HepG2 (cell line): ENCODE results near the gene ALG8. TPM values are rescaled to one million over a fixed set of nuclear protein-coding genes. Genes with fewer than 3 reads are reported as not detected.

Experiments used
- ATAC-seq: fragments of 200-7000 bp; cut with Tn5 transposase; 3 replicates; pipeline ENCODE4 v1.9.1; 2020; ENCODE audit warnings: mild to moderate bottlenecking, moderate library complexity
- BruUV-seq: library from RNA; stranded (reverse); fragments of 400-500 nt; replicated peaks from 2 replicates; lab custom pipeline; 2021; lab: Mats Ljungman, UMichigan
- CTCF ChIA-PET: fragments of 300-600 bp; formaldehyde crosslinking; extraction: SDS; loops from one replicate; lab custom pipeline; 2021; ENCODE audit warnings: low total read pairs, inconsistent platforms, low intra/inter-chr PET ratio; lab: Yijun Ruan, JAX
- POLR2A ChIA-PET: fragments of 350-600 bp; sonication (Branson Sonifier 250); formaldehyde crosslinking; loops from one replicate; lab custom pipeline; 2020; ENCODE audit warnings: antibody characterized with exemption, inconsistent platforms; lab: Yijun Ruan, JAX
- DNase-seq: peaks from one replicate; pipeline ENCODE4 v3.0.0-alpha.2; 2015; ENCODE audit warnings: low spot score
- FAIRE-seq: peaks from 3 replicates; lab custom pipeline; 2011; peaks lifted over from hg19 to GRCh38; lab: Jason Lieb, UNC
- H2AFZ ChIP-seq: one replicate; pipeline ENCODE4 v1.6.1; 2011; ENCODE audit warnings: low read length, inconsistent platforms
- H3K27ac ChIP-seq: fragments of 300-600 bp; 3 replicates; pipeline ENCODE4 v1.8.0; 2011; ENCODE audit warnings: mixed run types, mild to moderate bottlenecking, mixed read lengths, low read length, inconsistent platforms; ENCODE audit not compliant: insufficient read depth; ENCODE audit errors: extremely low read length
- H3K27me3 ChIP-seq, 2 experiments: fragments of 200-600 bp in 1 of 2; 2 replicates in 1 of 2; 3 replicates in 1 of 2; pipeline versions ENCODE4 v1.6.0 to v1.8.0; 2011; ENCODE audit warnings: low read length in 2 of 2, mild to moderate bottlenecking in 2 of 2, moderate library complexity in 2 of 2, inconsistent platforms in 1 of 2; ENCODE audit not compliant: insufficient read depth in 2 of 2, control insufficient read depth in 1 of 2
- H3K36me3 ChIP-seq, 2 experiments: fragments of 200-600 bp in 1 of 2; replicated peaks in 1 of 2; 2 replicates in 1 of 2; 3 replicates in 1 of 2; pipeline versions ENCODE4 v1.5.1 to v1.8.0; 2011; ENCODE audit warnings: low read length in 2 of 2, inconsistent platforms in 1 of 2; ENCODE audit not compliant: insufficient read depth in 2 of 2, control insufficient read depth in 1 of 2
- H3K4me1 ChIP-seq: 2 replicates; pipeline ENCODE4 v1.5.1; 2012; ENCODE audit warnings: low read length, inconsistent platforms; ENCODE audit not compliant: insufficient read depth
- H3K4me2 ChIP-seq: 2 replicates; pipeline ENCODE4 v1.6.0; 2011; ENCODE audit warnings: low read depth, low read length, inconsistent platforms
- H3K4me3 ChIP-seq, 3 experiments: fragments of 200-600 bp in 1 of 3; sonication (generic), shearing (Covaris generic) in 1 of 3; replicated peaks in 1 of 3; 2 replicates each; pipeline ENCODE4 v1.5.1; 2011 to 2016; ENCODE audit warnings: low read length in 3 of 3, inconsistent platforms in 2 of 3, low read depth in 2 of 3, mild to moderate bottlenecking in 2 of 3, control low read depth in 1 of 3, mixed read lengths in 1 of 3; ENCODE audit not compliant: insufficient read depth in 1 of 3
- H3K79me2 ChIP-seq: one replicate; pipeline ENCODE4 v1.6.1; 2011; ENCODE audit warnings: low read length, inconsistent platforms; ENCODE audit not compliant: insufficient read depth
- H3K9ac ChIP-seq: 2 replicates; pipeline ENCODE4 v1.6.0; 2011; ENCODE audit warnings: mild to moderate bottlenecking, low read depth, low read length, inconsistent platforms; ENCODE audit not compliant: insufficient read depth
- H3K9me3 ChIP-seq: 2 replicates; pipeline ENCODE4 v1.5.1; 2012; ENCODE audit warnings: mild to moderate bottlenecking, low read length
- H4K20me1 ChIP-seq: 2 replicates; pipeline ENCODE4 v1.6.0; 2011; ENCODE audit warnings: inconsistent platforms, mild to moderate bottlenecking, low read length, moderate library complexity; ENCODE audit not compliant: insufficient read depth
- AGO1 ChIP-seq: fragments of 200-400 bp; formaldehyde crosslinking; IDR thresholded peaks from 2 replicates; pipeline ENCODE4 v1.6.1; 2017; ENCODE audit warnings: mild to moderate bottlenecking, low read depth, low read length, moderate library complexity; ENCODE audit not compliant: poor library complexity, severe bottlenecking
- BRCA1 ChIP-seq: sonication (generic); formaldehyde crosslinking; IDR thresholded peaks from 2 replicates; pipeline ENCODE4 v1.4.0; 2020; ENCODE audit warnings: missing genetic modification reagents
- CBX5 ChIP-seq: sonication (generic); formaldehyde crosslinking; IDR thresholded peaks from 2 replicates; pipeline ENCODE4 v1.4.0; 2020; ENCODE audit warnings: missing genetic modification reagents, borderline replicate concordance
- GTF2F1 ChIP-seq: fragments of 150-350 bp; IDR thresholded peaks from 2 replicates; pipeline ENCODE4 v1.6.1; 2014; ENCODE audit warnings: low read length
- MTA1 ChIP-seq: sonication (generic); formaldehyde crosslinking; IDR thresholded peaks from 2 replicates; pipeline ENCODE4 v1.4.0; 2020; ENCODE audit warnings: missing genetic modification reagents, mild to moderate bottlenecking, borderline replicate concordance
- SP2 ChIP-seq: sonication (generic); formaldehyde crosslinking; IDR thresholded peaks from 2 replicates; pipeline ENCODE4 v1.5.1; 2020; ENCODE audit warnings: mild to moderate bottlenecking, missing genetic modification reagents
- SPEN ChIP-seq: sonication (generic); formaldehyde crosslinking; IDR thresholded peaks from 2 replicates; pipeline ENCODE4 v1.5.1; 2020; ENCODE audit warnings: low read depth, mild to moderate bottlenecking, missing genetic modification reagents
- TGIF2 ChIP-seq: IDR thresholded peaks from 2 replicates; pipeline ENCODE4 v1.6.1; 2016; ENCODE audit warnings: control low read depth, missing compliant biosample characterization
- ZNF569 ChIP-seq: sonication (generic); formaldehyde crosslinking; IDR thresholded peaks from 2 replicates; pipeline ENCODE4 v1.5.0; 2020; ENCODE audit warnings: mild to moderate bottlenecking, missing genetic modification reagents, moderate library complexity, borderline replicate concordance
- WGBS: methylation state at CpG from one replicate; pipeline ENCODE4 v1.1.6; 2017; ENCODE audit warnings: low lambda C conversion rate; 5-methylcytosine and 5-hydroxymethylcytosine counted together
- in situ Hi-C: cut with HindIII; loops from 2 replicates; pipeline ENCODE4 v1.10.0; 2017; ENCODE audit warnings: low pct_unique_long_range_greater_than_20kb; ENCODE audit not compliant: extremely low pct_ligation_motif_present
- intact Hi-C: fragments of 100-400 bp; cut with micrococcal nuclease; formaldehyde crosslinking; loops from one replicate; pipeline ENCODE4 v1.10.0; 2022; ENCODE audit not compliant: unreplicated experiment
- polyA plus RNA-seq, 8 experiments: library from polyadenylated mRNA; depleted of rRNA in 3 of 8; stranded (reverse) in 7 of 8; unstranded in 1 of 8; fragments of >200 nt; fragmentation: Illumina TruSeq in 4 of 8; extraction: Trizol in 4 of 8; gene quantifications; 2 replicates each; pipeline versions ENCODE4 v1.2.1 to v1.2.3, GENCODE V29; 2011 to 2016; ENCODE audit warnings: low read depth in 4 of 8, missing spikeins in 1 of 8, mixed read lengths in 1 of 8; ENCODE audit not compliant: insufficient read depth in 1 of 8
- total RNA-seq, 5 experiments: library from RNA; depleted of rRNA; stranded (reverse); fragments of >200 nt; fragmentation: Illumina TruSeq; extraction: Trizol; gene quantifications; 2 replicates each; pipeline ENCODE4 v1.2.3, GENCODE V29; 2016; ENCODE audit warnings: low read depth in 1 of 5
- TF ChIP-seq, protein P1 (sequence below): sonication (generic); formaldehyde crosslinking; IDR thresholded peaks from 2 replicates; pipeline ENCODE4 v1.8.0; 2022; ENCODE audit warnings: missing genetic modification reagents, mild to moderate bottlenecking, borderline replicate concordance
- TF ChIP-seq, protein P2 (sequence below): sonication (generic); formaldehyde crosslinking; IDR thresholded peaks from 2 replicates; pipeline ENCODE4 v1.4.0; 2020; ENCODE audit warnings: missing genetic modification reagents, mild to moderate bottlenecking, borderline replicate concordance
- TF ChIP-seq, protein P3 (sequence below): sonication (generic); formaldehyde crosslinking; conservative IDR thresholded peaks from 2 replicates; pipeline ENCODE4 v1.4.0; 2020; ENCODE audit warnings: missing genetic modification reagents
- TF ChIP-seq, protein P4 (sequence below): sonication (generic); formaldehyde crosslinking; IDR thresholded peaks from 2 replicates; pipeline ENCODE4 v1.5.1; 2020; ENCODE audit warnings: missing genetic modification reagents, mild to moderate bottlenecking, borderline replicate concordance
- TF ChIP-seq, protein P5 (sequence below): sonication (generic); formaldehyde crosslinking; conservative IDR thresholded peaks from 2 replicates; pipeline ENCODE4 v1.4.0; 2020; ENCODE audit warnings: mild to moderate bottlenecking, missing genetic modification reagents, moderate library complexity

Gene ALG8
- total and polyA plus RNA-seq, 2 of the 13 experiments (the other 11 are each of a cell fraction or from before 2014, with no cell fraction given): 75.8 to 88.0 TPM

DNA sequence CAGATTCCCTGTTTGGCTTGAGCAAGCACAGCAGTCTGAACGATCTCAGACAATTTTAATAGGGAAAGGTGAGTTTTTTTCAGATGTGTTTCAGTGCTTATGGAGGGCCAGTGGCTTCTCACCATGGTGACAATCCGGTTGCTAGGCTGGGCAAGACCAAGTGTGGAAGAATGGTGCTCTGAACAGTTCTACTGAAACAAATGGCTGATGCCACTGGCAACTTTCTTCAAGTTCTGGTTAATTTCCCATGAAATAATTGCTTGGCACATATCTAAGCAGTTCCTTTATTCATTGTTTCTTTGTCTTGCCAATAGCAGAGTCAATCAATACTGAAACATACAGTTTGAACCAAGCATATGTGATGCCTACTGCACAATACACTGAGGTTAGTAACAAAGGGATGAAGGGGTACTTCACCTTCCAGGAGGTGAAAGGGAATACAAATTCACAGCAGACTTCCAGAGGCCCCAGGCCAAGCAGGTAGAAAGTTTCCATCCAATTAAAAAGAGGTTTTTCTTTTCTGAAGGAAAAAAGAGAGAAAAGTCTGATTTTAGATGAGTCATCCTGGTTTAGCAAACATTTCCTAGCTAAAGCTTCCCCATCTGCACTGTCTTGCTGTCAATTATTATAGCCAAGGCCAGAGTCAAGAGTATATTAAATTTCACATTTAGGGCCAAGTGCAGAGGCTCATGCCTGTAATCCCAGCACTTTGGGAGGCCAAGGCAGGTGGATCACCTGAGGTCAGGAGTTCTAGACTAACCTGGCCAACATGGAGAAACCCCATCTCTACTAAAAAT lies 38.6 kb downstream of the ALG8 start:
- H4K20me1 ChIP-seq: no peaks in the 10 kb centered on the region
- H3K27me3 ChIP-seq: no peaks in the 10 kb centered on the region
- in situ Hi-C loops: no loop called here
- H3K4me3 ChIP-seq: no peak overlapping the region
- no peaks in the 10 kb centered on the region for H3K9me3 ChIP-seq
- intact Hi-C loops: no loop called here
- ATAC-seq: peak; percentile 60
- H2AFZ ChIP-seq: no peak overlapping the region
- peaks cover 8 to 27% of the 10 kb centered on the region in 2 experiments for H3K36me3 ChIP-seq
- H3K4me1 ChIP-seq: peaks cover 29% of the 10 kb centered on the region
- peak overlapping the region; percentile 9; the same call in 1 of the 2 replicates for H3K4me2 ChIP-seq
- WGBS: 97% methylated on average over 2 of the region's 2 CpGs
- no TSS peak for BruUV-seq
- H3K9ac ChIP-seq: peak overlapping the region; percentile 21; the same call in 1 of the 2 replicates
- H3K27ac ChIP-seq: peak overlapping the region; percentile 53
- no peak for FAIRE-seq
- no peaks in the 10 kb centered on the region for H3K79me2 ChIP-seq
- ChIA-PET CTCF (no interaction called here), POLR2A (interaction anchor here (1.1 to 1.7 kb wide), 4 partner anchors 10 to 70 kb away, joined by 3 to 6 read pairs (median 4); no protein-coding TSS in a partner anchor)
- DNase-seq: peak; percentile 26
- TF ChIP-seq ZNF569: no peak
- no peak for TF ChIP-seq BRCA1
- TF ChIP-seq CBX5 (CRISPR knock-in tag): no peak
- TF ChIP-seq, protein P1, sequence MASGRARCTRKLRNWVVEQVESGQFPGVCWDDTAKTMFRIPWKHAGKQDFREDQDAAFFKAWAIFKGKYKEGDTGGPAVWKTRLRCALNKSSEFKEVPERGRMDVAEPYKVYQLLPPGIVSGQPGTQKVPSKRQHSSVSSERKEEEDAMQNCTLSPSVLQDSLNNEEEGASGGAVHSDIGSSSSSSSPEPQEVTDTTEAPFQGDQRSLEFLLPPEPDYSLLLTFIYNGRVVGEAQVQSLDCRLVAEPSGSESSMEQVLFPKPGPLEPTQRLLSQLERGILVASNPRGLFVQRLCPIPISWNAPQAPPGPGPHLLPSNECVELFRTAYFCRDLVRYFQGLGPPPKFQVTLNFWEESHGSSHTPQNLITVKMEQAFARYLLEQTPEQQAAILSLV (CRISPR knock-in tag): no peak
- TF ChIP-seq, protein P2, sequence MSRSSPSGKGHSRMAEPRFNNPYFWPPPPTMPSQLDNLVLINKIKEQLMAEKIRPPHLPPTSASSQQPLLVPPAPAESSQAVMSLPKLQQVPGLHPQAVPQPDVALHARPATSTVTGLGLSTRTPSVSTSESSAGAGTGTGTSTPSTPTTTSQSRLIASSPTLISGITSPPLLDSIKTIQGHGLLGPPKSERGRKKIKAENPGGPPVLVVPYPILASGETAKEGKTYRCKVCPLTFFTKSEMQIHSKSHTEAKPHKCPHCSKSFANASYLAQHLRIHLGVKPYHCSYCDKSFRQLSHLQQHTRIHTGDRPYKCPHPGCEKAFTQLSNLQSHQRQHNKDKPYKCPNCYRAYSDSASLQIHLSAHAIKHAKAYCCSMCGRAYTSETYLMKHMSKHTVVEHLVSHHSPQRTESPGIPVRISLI (CRISPR knock-in tag): no peak
- TF ChIP-seq, protein P3, sequence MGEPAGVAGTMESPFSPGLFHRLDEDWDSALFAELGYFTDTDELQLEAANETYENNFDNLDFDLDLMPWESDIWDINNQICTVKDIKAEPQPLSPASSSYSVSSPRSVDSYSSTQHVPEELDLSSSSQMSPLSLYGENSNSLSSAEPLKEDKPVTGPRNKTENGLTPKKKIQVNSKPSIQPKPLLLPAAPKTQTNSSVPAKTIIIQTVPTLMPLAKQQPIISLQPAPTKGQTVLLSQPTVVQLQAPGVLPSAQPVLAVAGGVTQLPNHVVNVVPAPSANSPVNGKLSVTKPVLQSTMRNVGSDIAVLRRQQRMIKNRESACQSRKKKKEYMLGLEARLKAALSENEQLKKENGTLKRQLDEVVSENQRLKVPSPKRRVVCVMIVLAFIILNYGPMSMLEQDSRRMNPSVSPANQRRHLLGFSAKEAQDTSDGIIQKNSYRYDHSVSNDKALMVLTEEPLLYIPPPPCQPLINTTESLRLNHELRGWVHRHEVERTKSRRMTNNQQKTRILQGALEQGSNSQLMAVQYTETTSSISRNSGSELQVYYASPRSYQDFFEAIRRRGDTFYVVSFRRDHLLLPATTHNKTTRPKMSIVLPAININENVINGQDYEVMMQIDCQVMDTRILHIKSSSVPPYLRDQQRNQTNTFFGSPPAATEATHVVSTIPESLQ (CRISPR knock-in tag): no peak
- no peak for TF ChIP-seq TGIF2 (CRISPR knock-in tag)
- TF ChIP-seq, protein P4, sequence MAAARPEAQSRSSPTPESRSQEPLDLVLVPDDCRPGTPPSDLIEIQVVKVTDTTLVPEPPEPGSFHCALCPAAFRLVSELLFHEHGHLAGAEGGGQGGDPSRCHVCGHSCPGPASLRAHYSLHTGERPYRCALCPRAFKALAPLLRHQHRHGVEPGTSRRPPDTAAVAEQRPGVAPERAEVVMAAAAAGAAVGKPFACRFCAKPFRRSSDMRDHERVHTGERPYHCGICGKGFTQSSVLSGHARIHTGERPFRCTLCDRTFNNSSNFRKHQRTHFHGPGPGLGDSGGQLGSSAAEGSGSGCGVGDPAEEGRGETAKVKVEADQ (CRISPR knock-in tag): no peak
- TF ChIP-seq SPEN (CRISPR knock-in tag): no peak
- no peak for TF ChIP-seq AGO1
- TF ChIP-seq MTA1: no peak
- no peak for TF ChIP-seq GTF2F1
- TF ChIP-seq, protein P5, sequence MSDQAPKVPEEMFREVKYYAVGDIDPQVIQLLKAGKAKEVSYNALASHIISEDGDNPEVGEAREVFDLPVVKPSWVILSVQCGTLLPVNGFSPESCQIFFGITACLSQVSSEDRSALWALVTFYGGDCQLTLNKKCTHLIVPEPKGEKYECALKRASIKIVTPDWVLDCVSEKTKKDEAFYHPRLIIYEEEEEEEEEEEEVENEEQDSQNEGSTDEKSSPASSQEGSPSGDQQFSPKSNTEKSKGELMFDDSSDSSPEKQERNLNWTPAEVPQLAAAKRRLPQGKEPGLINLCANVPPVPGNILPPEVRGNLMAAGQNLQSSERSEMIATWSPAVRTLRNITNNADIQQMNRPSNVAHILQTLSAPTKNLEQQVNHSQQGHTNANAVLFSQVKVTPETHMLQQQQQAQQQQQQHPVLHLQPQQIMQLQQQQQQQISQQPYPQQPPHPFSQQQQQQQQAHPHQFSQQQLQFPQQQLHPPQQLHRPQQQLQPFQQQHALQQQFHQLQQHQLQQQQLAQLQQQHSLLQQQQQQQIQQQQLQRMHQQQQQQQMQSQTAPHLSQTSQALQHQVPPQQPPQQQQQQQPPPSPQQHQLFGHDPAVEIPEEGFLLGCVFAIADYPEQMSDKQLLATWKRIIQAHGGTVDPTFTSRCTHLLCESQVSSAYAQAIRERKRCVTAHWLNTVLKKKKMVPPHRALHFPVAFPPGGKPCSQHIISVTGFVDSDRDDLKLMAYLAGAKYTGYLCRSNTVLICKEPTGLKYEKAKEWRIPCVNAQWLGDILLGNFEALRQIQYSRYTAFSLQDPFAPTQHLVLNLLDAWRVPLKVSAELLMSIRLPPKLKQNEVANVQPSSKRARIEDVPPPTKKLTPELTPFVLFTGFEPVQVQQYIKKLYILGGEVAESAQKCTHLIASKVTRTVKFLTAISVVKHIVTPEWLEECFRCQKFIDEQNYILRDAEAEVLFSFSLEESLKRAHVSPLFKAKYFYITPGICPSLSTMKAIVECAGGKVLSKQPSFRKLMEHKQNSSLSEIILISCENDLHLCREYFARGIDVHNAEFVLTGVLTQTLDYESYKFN (CRISPR knock-in tag): 0 out of 2 replicates have a peak, but pooled peaks have one; percentile 26
- TF ChIP-seq SP2: no peak
